Measurements from ENCODE around the gene ELOVL3. TPM values are rescaled to one million over a fixed set of nuclear protein-coding genes. Genes with fewer than 3 reads are reported as not detected.
A peak's percentile ranks its signal among the peaks of the same experiment; 100 is the strongest.
"Not testable (repeated sequence)": the region's sequence is repeated elsewhere in the genome, so short reads cannot be mapped to it uniquely, and the experiment has no call there.

The ELOVL3 gene
- total RNA-seq, 1 experiment from 2014 or later = not detected

GRCh38 chr10:102195296-102195870 lies 30.7 kb upstream of the ELOVL3 start:
- H3K36me3 ChIP-seq (ENCODE audit: insufficient read depth, low read length) = no peaks in the 10 kb centered on the region
- no peaks in the 10 kb centered on the region for H4K20me1 ChIP-seq (ENCODE audit: insufficient read depth, low read depth, low read length)
- H3K9me2 ChIP-seq (replicated peaks; ENCODE audit: insufficient read depth, low read length) = no peaks in the 10 kb centered on the region
- no peak overlapping the region for H3K27ac ChIP-seq (ENCODE audit: low read length)
- DNase-seq = no peak
- no peak overlapping the region for H3K4me2 ChIP-seq (ENCODE audit: low read depth, low read length, poor library complexity, severe bottlenecking)
- no peak overlapping the region for H3K9ac ChIP-seq (ENCODE audit: low read length)
- no peak overlapping the region for H2AFZ ChIP-seq (ENCODE audit: low read length)
- no peak overlapping the region for H3K4me3 ChIP-seq (ENCODE audit: low read length)
- no peaks in the 10 kb centered on the region for H3K27me3 ChIP-seq (ENCODE audit: low read length)
- H3K4me1 ChIP-seq (ENCODE audit: low read length) = no peaks in the 10 kb centered on the region
- no peaks in the 10 kb centered on the region for H3K79me2 ChIP-seq (ENCODE audit: low read length)
- H3K9me3 ChIP-seq (ENCODE audit: low read length) = no peaks in the 10 kb centered on the region

GRCh38 chr10:102196893-102197292 lies 29.2 kb upstream of the ELOVL3 start:
- Histone ChIP-seq H4K20me1 (ENCODE audit: insufficient read depth, low read depth, low read length) (no peaks in the 10 kb centered on the region), H3K9me2 (replicated peaks; ENCODE audit: insufficient read depth, low read length) (no peaks in the 10 kb centered on the region), H3K4me3 (ENCODE audit: low read length) (no peak overlapping the region), H3K27me3 (ENCODE audit: low read length) (no peaks in the 10 kb centered on the region), H3K27ac (ENCODE audit: low read length) (no peak overlapping the region), H3K9ac (ENCODE audit: low read length) (no peak overlapping the region), H3K36me3 (ENCODE audit: insufficient read depth, low read length) (no peaks in the 10 kb centered on the region), H2AFZ (ENCODE audit: low read length) (no peak overlapping the region), H3K4me2 (ENCODE audit: low read depth, low read length, poor library complexity, severe bottlenecking) (no peak overlapping the region), H3K4me1 (ENCODE audit: low read length) (peaks cover 7% of the 10 kb centered on the region), H3K79me2 (ENCODE audit: low read length) (no peaks in the 10 kb centered on the region), H3K9me3 (ENCODE audit: low read length) (no peaks in the 10 kb centered on the region)
- no peak for DNase-seq

GRCh38 chr10:102198027-102198426 lies 28.1 kb upstream of the ELOVL3 start:
- no peak overlapping the region for H2AFZ ChIP-seq (ENCODE audit: low read length)
- no peak for DNase-seq
- no peaks in the 10 kb centered on the region for H3K79me2 ChIP-seq (ENCODE audit: low read length)
- no peaks in the 10 kb centered on the region for H3K27me3 ChIP-seq (ENCODE audit: low read length)
- H3K9me3 ChIP-seq (ENCODE audit: low read length) = no peaks in the 10 kb centered on the region
- H3K4me1 ChIP-seq (ENCODE audit: low read length) = peaks cover 7% of the 10 kb centered on the region
- H3K27ac ChIP-seq (ENCODE audit: low read length) = no peak overlapping the region
- H3K9me2 ChIP-seq (replicated peaks; ENCODE audit: insufficient read depth, low read length) = no peaks in the 10 kb centered on the region
- H4K20me1 ChIP-seq (ENCODE audit: insufficient read depth, low read depth, low read length) = no peaks in the 10 kb centered on the region
- H3K9ac ChIP-seq (ENCODE audit: low read length) = no peak overlapping the region
- H3K4me2 ChIP-seq (ENCODE audit: low read depth, low read length, poor library complexity, severe bottlenecking) = no peak overlapping the region
- no peaks in the 10 kb centered on the region for H3K36me3 ChIP-seq (ENCODE audit: insufficient read depth, low read length)
- H3K4me3 ChIP-seq (ENCODE audit: low read length) = no peak overlapping the region

- no peak overlapping the region for H3K4me2 ChIP-seq (ENCODE audit: low read depth, low read length, poor library complexity, severe bottlenecking)
- no peaks in the 10 kb centered on the region for H4K20me1 ChIP-seq (ENCODE audit: insufficient read depth, low read depth, low read length)
- H3K27ac ChIP-seq (ENCODE audit: low read length) = no peak overlapping the region
- H3K4me1 ChIP-seq (ENCODE audit: low read length) = peaks cover 7% of the 10 kb centered on the region
- DNase-seq = peak; percentile 70
- no peaks in the 10 kb centered on the region for H3K9me2 ChIP-seq (replicated peaks; ENCODE audit: insufficient read depth, low read length)
- no peak overlapping the region for H3K4me3 ChIP-seq (ENCODE audit: low read length)
- no peaks in the 10 kb centered on the region for H3K36me3 ChIP-seq (ENCODE audit: insufficient read depth, low read length)
- H3K9ac ChIP-seq (ENCODE audit: low read length) = no peak overlapping the region
- no peaks in the 10 kb centered on the region for H3K9me3 ChIP-seq (ENCODE audit: low read length)
- H2AFZ ChIP-seq (ENCODE audit: low read length) = no peak overlapping the region
- H3K79me2 ChIP-seq (ENCODE audit: low read length) = no peaks in the 10 kb centered on the region
- H3K27me3 ChIP-seq (ENCODE audit: low read length) = no peaks in the 10 kb centered on the region
Observed at GRCh38 chr10:102200751-102201640, 25.1 kb upstream of the ELOVL3 start.

- Histone ChIP-seq H3K27ac (ENCODE audit: low read length) (no peak overlapping the region), H3K27me3 (ENCODE audit: low read length) (no peaks in the 10 kb centered on the region)
Observed at GRCh38 chr10:102202386-102202785, 23.7 kb upstream of the ELOVL3 start.

GRCh38 chr10:102208311-102209035 lies 17.6 kb upstream of the ELOVL3 start:
- H3K4me2 ChIP-seq (ENCODE audit: low read depth, low read length, poor library complexity, severe bottlenecking) = no peak overlapping the region
- H3K27ac ChIP-seq (ENCODE audit: low read length) = no peak overlapping the region
- no peaks in the 10 kb centered on the region for H3K9me2 ChIP-seq (replicated peaks; ENCODE audit: insufficient read depth, low read length)
- H3K4me1 ChIP-seq (ENCODE audit: low read length) = peaks cover 4% of the 10 kb centered on the region
- H2AFZ ChIP-seq (ENCODE audit: low read length) = no peak overlapping the region
- H3K9ac ChIP-seq (ENCODE audit: low read length) = no peak overlapping the region
- no peaks in the 10 kb centered on the region for H3K27me3 ChIP-seq (ENCODE audit: low read length)
- H3K9me3 ChIP-seq (ENCODE audit: low read length) = no peaks in the 10 kb centered on the region
- H3K36me3 ChIP-seq (ENCODE audit: insufficient read depth, low read length) = no peaks in the 10 kb centered on the region
- H3K79me2 ChIP-seq (ENCODE audit: low read length) = no peaks in the 10 kb centered on the region
- no peaks in the 10 kb centered on the region for H4K20me1 ChIP-seq (ENCODE audit: insufficient read depth, low read depth, low read length)
- DNase-seq = no peak
- no peak overlapping the region for H3K4me3 ChIP-seq (ENCODE audit: low read length)

More at GRCh38 chr10:102202386-102202785, 23.7 kb upstream of the ELOVL3 start:
- H3K9me2 ChIP-seq (replicated peaks; ENCODE audit: insufficient read depth, low read length) = no peaks in the 10 kb centered on the region
- H3K4me3 ChIP-seq (ENCODE audit: low read length) = no peak overlapping the region
- no peak overlapping the region for H3K9ac ChIP-seq (ENCODE audit: low read length)
- no peaks in the 10 kb centered on the region for H3K9me3 ChIP-seq (ENCODE audit: low read length)
- no peaks in the 10 kb centered on the region for H3K79me2 ChIP-seq (ENCODE audit: low read length)
- peaks cover 7% of the 10 kb centered on the region for H3K4me1 ChIP-seq (ENCODE audit: low read length)
- DNase-seq = no peak
- H4K20me1 ChIP-seq (ENCODE audit: insufficient read depth, low read depth, low read length) = no peaks in the 10 kb centered on the region
- H3K36me3 ChIP-seq (ENCODE audit: insufficient read depth, low read length) = no peaks in the 10 kb centered on the region
- no peak overlapping the region for H3K4me2 ChIP-seq (ENCODE audit: low read depth, low read length, poor library complexity, severe bottlenecking)
- no peak overlapping the region for H2AFZ ChIP-seq (ENCODE audit: low read length)

- Histone ChIP-seq H4K20me1 (ENCODE audit: insufficient read depth, low read depth, low read length) (no peaks in the 10 kb centered on the region), H3K9me2 (replicated peaks; ENCODE audit: insufficient read depth, low read length) (no peaks in the 10 kb centered on the region), H3K36me3 (ENCODE audit: insufficient read depth, low read length) (no peaks in the 10 kb centered on the region), H3K27ac (ENCODE audit: low read length) (no peak overlapping the region), H3K4me1 (ENCODE audit: low read length) (peaks cover 6% of the 10 kb centered on the region), H3K4me2 (ENCODE audit: low read depth, low read length, poor library complexity, severe bottlenecking) (no peak overlapping the region), H3K27me3 (ENCODE audit: low read length) (no peaks in the 10 kb centered on the region), H2AFZ (ENCODE audit: low read length) (no peak overlapping the region), H3K9ac (ENCODE audit: low read length) (no peak overlapping the region), H3K79me2 (ENCODE audit: low read length) (no peaks in the 10 kb centered on the region), H3K9me3 (ENCODE audit: low read length) (no peaks in the 10 kb centered on the region), H3K4me3 (ENCODE audit: low read length) (no peak overlapping the region)
- DNase-seq = no peak
Observed at GRCh38 chr10:102211615-102212299, 14.3 kb upstream of the ELOVL3 start.

- not testable (repeated sequence) for H4K20me1 ChIP-seq (ENCODE audit: insufficient read depth, low read depth, low read length); H3K9me3 ChIP-seq (ENCODE audit: low read length); H3K4me2 ChIP-seq (ENCODE audit: low read depth, low read length, poor library complexity, severe bottlenecking); H2AFZ ChIP-seq (ENCODE audit: low read length); H3K79me2 ChIP-seq (ENCODE audit: low read length); DNase-seq; H3K36me3 ChIP-seq (ENCODE audit: insufficient read depth, low read length); H3K9me2 ChIP-seq (replicated peaks; ENCODE audit: insufficient read depth, low read length); H3K27ac ChIP-seq (ENCODE audit: low read length); H3K4me1 ChIP-seq (ENCODE audit: low read length); H3K4me3 ChIP-seq (ENCODE audit: low read length); H3K27me3 ChIP-seq (ENCODE audit: low read length); H3K9ac ChIP-seq (ENCODE audit: low read length)
Observed at GRCh38 chr10:102213599-102213998, 12.5 kb upstream of the ELOVL3 start.

Measured in Karpas-422 (cell line).